Measurements from ENCODE around the gene RPTOR.

The RPTOR gene

DNA sequence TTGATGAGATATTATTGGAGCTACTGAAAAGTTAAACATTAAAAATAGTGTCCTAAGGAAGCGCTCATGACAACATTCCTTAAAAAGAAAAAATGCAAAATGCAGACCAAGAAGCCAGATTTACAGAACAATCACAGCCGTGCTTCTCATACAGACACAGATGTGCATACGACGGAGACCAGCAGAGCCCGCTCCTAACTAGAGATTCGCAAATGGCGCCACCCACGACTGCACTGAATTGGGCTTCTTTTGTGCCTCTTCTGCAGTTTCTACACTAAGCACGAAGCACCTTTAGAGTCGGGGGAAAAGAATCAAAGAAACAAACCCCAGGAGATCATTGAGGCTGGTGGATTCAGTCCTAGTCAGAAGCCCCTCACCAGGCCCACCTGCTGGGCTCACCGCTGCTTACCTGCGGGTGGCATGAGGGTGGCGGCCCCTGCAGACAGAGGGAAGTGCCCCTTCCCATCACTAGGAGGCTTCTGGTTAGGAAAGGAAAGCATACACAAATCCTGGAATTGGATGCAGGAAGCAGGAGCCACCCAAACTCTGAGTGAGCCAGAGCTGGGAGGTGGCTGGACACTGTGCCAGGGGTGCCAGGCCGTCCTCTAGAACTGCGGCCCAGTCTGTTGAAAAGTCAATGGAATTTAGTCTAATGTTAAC, 382.1 kb downstream of the RPTOR start:
- DNase-seq (ENCODE audit: low spot score) = no peak
- in situ Hi-C loops (cut with MboI; ENCODE audit: low pct_unique_long_range_greater_than_20kb, low sequenced_read_pairs, unreplicated experiment) = no loop called here
- no peak for TF ChIP-seq CTCF (IDR thresholded peaks at IDR 0.05; ENCODE audit: extremely low read depth, insufficient read depth, missing control alignments)

GRCh38 chr17:80927791-80928216, 383.2 kb downstream of the RPTOR start:
- in situ Hi-C loops (cut with MboI; ENCODE audit: low pct_unique_long_range_greater_than_20kb, low sequenced_read_pairs, unreplicated experiment) = no loop called here
- no peak for TF ChIP-seq CTCF (IDR thresholded peaks at IDR 0.05; ENCODE audit: extremely low read depth, insufficient read depth, missing control alignments)
- no peak for DNase-seq (ENCODE audit: low spot score)

DNA sequence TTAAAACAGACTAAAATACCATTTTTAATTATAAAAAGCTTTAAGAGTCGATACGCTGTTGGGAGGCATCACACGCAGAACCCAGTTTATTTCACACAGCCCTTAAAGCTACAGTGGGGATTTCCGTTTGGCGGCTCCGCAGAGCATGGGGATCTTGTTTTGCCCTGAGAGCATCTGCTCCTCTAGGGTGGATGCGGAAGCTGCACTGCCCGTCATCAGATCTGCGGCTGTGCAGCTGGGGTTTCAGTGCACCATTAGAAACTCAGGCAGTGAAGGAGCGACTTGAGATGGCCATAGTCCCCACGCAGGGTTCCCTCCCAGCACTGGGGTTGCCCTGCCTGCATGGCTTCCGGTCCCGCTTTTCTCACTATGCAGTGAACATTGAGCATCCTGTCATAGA, 384.8 kb downstream of the RPTOR start:
- TF ChIP-seq CTCF (IDR thresholded peaks at IDR 0.05; ENCODE audit: extremely low read depth, insufficient read depth, missing control alignments) = no peak
- DNase-seq (ENCODE audit: low spot score) = no peak
- in situ Hi-C loops (cut with MboI; ENCODE audit: low pct_unique_long_range_greater_than_20kb, low sequenced_read_pairs, unreplicated experiment) = no loop called here

GRCh38 chr17:80930335-80931279, 386.0 kb downstream of the RPTOR start:
- DNase-seq (ENCODE audit: low spot score) = no peak
- in situ Hi-C loops (cut with MboI; ENCODE audit: low pct_unique_long_range_greater_than_20kb, low sequenced_read_pairs, unreplicated experiment) = no loop called here
- no peak for TF ChIP-seq CTCF (IDR thresholded peaks at IDR 0.05; ENCODE audit: extremely low read depth, insufficient read depth, missing control alignments)

DNA sequence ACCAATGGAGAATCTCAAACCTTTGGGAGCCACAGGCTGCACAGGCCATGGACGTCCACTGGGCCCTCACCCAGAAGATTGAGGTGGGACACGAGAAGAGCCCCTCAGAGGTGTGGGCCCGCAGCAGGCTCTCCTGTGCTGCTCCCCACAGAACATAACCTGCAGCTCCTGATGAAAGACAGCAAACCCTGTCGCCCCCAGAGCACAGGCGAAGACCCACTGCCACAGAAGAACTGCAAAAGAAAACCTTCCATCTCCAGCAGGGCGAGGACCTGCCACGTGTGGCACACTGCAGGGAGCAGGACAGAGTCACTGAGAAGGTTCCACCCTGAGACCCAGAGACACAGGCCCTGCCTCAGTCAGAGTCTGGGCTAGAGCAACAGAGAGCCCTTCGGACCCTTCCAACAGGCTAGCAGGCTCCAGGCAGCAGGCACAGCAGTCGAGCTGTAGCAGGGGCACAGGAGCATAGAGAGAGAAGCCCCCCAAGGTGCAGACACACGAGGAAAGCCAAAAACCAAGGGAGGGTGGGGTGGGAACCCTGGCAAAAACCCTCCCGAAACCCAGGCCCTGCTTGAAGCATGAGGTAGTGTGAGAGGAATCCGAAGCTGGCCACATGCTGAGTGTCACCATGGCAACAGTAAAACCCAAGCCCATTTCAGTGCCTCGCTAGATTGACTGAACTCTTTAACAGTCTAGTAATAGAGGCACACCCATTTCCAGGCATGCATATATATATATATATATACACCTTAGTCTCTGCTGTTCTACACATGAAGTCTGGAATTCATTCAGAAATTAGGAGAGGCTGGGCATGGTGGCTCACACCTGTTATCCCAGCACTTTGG, 387.0 kb downstream of the RPTOR start:
- in situ Hi-C loops (cut with MboI; ENCODE audit: low pct_unique_long_range_greater_than_20kb, low sequenced_read_pairs, unreplicated experiment) = no loop called here
- DNase-seq (ENCODE audit: low spot score) = no peak
- no peak for TF ChIP-seq CTCF (IDR thresholded peaks at IDR 0.05; ENCODE audit: extremely low read depth, insufficient read depth, missing control alignments)

GRCh38 chr17:80935526-80935925, 390.9 kb downstream of the RPTOR start:
- in situ Hi-C loops (cut with MboI; ENCODE audit: low pct_unique_long_range_greater_than_20kb, low sequenced_read_pairs, unreplicated experiment) = no loop called here
- no peak for TF ChIP-seq CTCF (IDR thresholded peaks at IDR 0.05; ENCODE audit: extremely low read depth, insufficient read depth, missing control alignments)
- no peak for DNase-seq (ENCODE audit: low spot score)

All from GM13977 (cell line).